Activated gamma-delta T cell (primary cell): Measurements from ENCODE around the gene ATP7A.
"Not testable (repeated sequence)": the region's sequence is repeated elsewhere in the genome, so short reads cannot be mapped to it uniquely, and the experiment has no call there.

Experiments used
- DNase-seq: peaks from one replicate; lab custom pipeline; 2025; lab: John Stamatoyannopoulos, UW
- total RNA-seq, 2 donors: gene quantifications; one replicate each; lab custom pipeline; 2026; lab: John Stamatoyannopoulos, UW

Gene ATP7A
- 62.8 to 71.0 reads per million in 2 donors for total RNA-seq

GRCh38 chrX:77910108-77910840, at the start of gene ATP7A:
ATP7A (plus strand) TSS chrX:77910693; CDS start chrX:77971642, 60,949 bp downstream.
- DNase-seq, result peak; percentile 84

DNA sequence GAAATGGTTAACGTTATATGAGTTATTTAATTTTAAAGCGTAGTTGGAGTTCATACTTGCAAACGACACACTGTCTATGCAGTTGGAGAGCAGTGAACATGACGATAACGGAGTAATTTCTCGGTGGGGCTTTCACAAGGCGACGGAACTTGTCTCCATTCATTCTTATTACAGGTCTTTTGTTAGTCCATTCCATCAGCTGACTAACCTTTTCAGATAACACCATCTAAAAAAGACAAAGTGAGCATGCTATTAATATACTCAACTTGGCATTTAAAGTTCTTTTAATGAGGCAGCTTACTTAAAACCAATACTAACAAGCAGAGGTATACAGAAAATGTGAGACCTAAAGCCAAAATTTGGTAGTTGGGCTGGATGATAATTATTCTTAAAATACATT, 35.1 kb upstream of the ATP7A start:
- DNase-seq, result no peak

DNA sequence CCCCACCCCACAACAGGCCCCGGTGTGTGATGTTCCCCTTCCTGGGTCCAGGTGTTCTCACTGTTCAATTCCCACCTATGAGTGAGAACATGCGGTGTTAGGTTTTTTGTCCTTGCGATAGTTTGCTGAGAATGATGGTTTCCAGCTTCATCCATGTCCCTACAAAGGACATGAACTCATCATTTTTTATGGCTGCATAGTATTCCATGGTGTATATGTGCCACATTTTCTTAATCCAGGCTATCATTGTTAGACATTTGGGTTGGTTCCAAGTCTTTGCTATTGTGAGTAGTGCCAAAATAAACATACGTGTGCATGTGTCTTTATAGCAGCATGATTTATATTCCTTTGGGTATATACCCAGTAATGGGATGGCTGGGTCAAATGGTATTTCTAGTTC, 29.1 kb upstream of the ATP7A start:
- DNase-seq, result not testable (repeated sequence)

GRCh38 chrX:77892887-77893286, 17.6 kb upstream of the ATP7A start:
- DNase-seq, result no peak

GRCh38 chrX:77893713-77894112, 16.8 kb upstream of the ATP7A start:
- DNase-seq, result no peak

DNA sequence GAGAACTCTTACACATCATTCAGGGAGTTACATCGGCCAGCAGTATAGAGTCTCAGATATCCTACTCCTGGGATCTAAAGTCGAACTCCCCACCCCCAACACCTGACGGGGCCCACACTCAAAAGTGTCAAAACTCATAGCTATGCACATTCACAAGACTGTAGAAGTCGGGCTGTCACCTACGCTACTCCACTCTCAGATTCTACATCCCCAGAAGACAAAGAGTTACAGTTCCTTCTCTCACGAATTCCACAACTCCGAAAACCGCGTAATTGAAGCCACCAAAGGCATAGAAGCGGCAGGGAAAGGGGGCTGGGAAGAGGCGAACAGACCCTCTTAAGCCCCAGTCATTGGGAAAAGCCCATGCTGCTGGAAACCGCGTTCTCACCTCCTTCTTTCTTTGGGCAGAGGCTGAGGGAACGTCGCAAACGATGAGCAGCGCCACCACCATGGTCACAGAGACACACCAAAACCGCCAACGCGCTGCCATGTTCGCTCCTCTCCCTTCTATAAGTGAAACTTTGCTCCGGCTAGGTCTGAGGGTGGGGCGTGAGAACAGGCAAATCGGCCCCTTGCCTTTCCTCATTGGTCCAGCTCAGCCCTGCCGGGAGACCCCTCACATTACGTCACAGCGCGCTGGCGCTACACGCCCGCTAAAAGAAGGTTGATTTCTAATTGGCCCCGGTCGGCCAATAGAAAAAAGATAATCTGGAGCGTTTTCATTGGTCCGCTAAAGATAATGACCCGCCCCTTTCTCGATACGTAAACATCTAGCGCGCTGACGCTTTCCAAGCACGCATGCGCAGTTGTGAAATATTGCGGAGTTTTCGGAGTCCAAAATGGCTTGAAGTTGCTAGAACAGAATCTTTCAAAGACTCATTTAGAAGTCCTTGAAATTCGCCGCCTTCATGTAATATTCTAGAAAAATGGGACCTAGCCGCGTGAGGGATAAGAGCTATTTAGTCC, 15.3 kb upstream of the ATP7A start, which contains the start of gene MAGT1:
Gene MAGT1, minus strand, starts transcription at position 515 of the 966 bp plus-strand sequence. Its CDS starts 25 bp downstream, at position 490.
- peak; percentile 63 for DNase-seq

GRCh38 chrX:77899081-77899828, 11.2 kb upstream of the ATP7A start, which contains the start of gene COX7B:
COX7B (plus strand) TSS chrX:77899468; CDS start chrX:77899554, 86 bp downstream.
- DNase-seq, result no peak

DNA sequence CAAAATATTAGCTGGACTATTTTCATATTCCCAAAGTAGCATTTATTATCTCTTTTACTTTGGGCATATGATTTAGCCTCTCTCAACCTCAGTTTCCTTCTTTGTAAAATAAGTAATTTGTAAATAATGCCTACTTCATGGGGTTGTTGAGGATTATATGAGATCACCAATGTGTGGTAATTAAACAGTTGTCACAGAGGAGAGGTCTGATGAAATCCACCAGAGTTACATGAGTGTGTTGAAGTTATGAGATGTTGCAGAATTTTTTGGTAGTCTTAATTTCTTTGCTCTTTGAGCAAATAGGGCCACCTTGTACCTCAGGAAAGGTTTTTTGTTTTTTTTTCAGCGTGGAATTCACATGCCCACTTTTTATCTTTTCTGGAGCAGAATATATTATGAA, 9.8 kb upstream of the ATP7A start:
- DNase-seq, result no peak

- DNase-seq, result no peak
Observed at GRCh38 chrX:77901506-77901905, 9.0 kb upstream of the ATP7A start.

DNA sequence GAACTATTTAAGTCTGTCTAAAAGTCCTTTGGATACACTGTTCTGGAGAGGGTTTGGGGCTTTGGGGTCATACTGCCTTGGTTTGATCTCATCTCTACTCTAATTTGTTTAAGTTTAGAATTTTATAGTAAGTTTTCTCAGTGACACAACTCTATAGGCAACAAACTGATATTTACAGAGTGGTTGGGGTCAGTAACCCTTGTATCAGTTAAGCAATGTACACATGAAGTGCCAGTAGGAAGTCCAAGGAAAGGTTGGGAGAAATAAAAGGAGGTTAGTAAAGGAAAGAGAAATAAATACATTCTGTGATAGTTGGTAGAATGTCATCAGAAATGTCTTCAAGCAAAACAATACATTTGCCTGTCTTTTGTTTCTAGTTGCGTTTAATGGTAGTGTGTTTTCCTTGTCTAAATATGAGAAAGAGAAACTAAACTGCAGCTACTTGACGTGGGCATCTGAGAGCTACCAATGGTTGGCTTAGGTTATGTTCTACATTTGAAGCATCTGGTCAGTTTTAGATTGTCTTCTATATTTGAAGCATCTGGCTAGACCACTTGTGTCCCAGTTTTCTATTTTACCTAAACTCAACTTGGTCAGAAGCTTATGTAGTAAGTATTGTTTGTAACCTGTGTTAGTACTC, 6.9 kb downstream of the ATP7A start:
- no peak for DNase-seq

GRCh38 chrX:77918568-77918967, 8.1 kb downstream of the ATP7A start:
- DNase-seq, result no peak

GRCh38 chrX:77919370-77919769, 8.9 kb downstream of the ATP7A start:
- not testable (repeated sequence) for DNase-seq

DNA sequence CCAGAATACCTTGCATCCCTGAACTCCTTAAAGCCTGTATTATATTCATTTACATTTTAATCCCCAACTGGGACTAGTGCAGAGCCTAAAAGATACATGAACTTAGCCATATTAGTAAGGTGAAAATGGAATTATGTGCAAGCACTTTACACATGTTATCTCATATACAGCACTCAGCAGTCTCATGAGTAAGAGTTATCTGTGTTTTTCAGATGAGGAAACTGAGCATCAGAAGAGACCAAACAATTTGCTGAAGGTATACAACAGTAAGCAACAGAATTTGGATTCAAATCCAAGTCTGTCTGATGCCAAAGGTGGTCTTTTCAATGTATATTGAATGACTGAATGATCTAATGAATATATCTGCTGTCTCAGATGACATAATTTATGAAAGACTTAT, 12.3 kb downstream of the ATP7A start:
- DNase-seq, result no peak

DNA sequence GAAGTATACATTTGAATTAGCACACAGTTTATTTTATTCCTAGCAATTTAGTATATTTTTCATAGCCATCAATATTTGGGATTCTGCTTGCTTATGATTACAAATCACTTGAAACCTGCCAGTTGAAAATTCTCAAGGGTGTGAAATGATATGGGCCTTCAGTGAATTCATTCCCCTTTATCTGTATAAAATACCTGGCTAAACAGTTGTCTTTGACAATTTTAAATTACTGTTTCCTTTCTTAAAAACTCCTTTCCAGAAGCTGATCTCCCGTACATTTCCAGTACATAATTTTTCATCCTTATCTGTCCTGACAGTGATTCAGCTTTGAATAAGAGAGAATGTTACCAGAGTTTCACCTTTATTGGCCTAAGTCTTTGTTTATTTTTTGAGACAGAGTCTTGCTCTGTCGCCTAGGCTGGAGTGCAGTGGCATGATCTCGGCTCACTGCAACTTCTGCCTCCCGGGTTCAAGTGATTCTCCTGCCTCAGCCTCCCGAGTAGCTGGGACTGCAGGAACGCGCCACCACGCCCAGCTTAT, 13.9 kb downstream of the ATP7A start:
- DNase-seq, result no peak

- DNase-seq, result no peak
Observed at GRCh38 chrX:77925764-77926163, 15.3 kb downstream of the ATP7A start.

DNA sequence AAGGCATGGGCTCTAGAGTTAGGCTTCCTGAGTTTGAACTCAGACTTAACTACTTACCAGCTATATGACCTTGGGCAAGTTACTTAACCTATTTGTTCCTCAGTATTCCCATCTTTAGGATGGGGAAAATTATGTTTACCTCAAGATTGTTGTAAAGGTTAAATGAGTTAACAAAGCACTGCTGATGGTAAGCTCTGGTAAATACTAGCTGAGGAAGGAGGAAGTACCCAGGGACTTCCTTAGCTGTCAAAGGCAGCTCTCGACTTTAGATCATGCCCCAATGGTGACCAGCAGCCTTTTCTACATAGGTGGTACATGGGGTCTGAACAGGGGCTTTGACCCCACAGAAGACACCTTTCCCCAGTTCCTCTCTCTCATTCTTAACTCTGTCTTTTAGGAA, 20.1 kb downstream of the ATP7A start:
- DNase-seq, result no peak

GRCh38 chrX:77935886-77936285, 25.4 kb downstream of the ATP7A start:
- DNase-seq, result no peak

DNA sequence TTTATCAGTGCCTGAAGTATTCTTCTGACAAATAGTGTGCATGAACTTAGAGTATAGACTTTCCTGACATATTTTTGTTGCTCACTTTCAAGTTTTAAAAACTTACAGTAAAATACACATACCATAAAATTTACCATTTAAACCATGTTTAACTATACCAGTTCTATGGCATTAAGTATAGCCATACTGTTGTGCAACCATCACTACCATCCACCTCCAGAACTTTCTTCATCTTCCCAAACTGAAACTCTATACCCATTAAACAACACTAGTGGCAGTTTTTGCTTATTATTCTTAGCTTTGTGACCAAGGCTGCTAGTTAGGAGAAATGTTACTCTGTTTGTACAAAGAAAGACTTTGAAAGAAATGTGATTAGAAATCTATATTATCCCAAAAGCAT, 25.8 kb downstream of the ATP7A start:
- DNase-seq, result no peak

GRCh38 chrX:77937291-77937690, 26.8 kb downstream of the ATP7A start:
- no peak for DNase-seq

DNA sequence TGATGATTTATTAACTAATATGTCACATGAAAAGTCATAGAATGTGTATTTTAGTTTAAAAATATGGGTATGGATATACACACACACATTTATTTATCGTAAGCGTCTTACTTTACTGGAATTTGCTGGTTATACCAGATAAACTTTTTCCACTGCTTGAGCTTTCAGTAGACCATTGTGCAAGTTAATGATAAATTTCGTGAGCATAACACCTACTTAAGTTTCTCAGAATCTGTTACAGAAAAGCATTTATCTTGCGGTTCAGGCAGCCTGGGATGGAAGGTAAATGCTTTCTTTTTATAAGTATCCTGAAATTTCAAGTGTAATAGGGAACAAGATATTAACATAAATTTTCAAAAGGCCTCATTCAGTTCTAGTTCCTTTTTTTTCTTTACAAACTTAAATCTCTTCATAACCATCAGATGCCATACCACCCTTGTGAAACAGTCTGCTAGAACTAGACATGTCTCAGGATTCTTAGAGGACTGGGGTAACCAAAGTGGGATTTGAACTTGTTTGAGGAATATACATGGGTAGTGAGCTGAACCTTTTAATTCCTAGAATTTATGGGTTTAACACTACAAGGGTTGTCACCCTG, 27.7 kb downstream of the ATP7A start:
- no peak for DNase-seq

GRCh38 chrX:77945031-77945430, 34.5 kb downstream of the ATP7A start:
- DNase-seq, result not testable (repeated sequence)
